Inferior parietal cortex (tissue), 1 donor: ENCODE data around the gene PPFIBP1.
A peak's percentile ranks its signal among the peaks of the same experiment; 100 is the strongest.
"Not testable (repeated sequence)": the region's sequence is repeated elsewhere in the genome, so short reads cannot be mapped to it uniquely, and the experiment has no call there.

Experiments used
- DNase-seq: peaks from one replicate; pipeline ENCODE4 v3.0.0-alpha.2; 2016; ENCODE audit errors: extremely low spot score

PPFIBP1 gene

DNA sequence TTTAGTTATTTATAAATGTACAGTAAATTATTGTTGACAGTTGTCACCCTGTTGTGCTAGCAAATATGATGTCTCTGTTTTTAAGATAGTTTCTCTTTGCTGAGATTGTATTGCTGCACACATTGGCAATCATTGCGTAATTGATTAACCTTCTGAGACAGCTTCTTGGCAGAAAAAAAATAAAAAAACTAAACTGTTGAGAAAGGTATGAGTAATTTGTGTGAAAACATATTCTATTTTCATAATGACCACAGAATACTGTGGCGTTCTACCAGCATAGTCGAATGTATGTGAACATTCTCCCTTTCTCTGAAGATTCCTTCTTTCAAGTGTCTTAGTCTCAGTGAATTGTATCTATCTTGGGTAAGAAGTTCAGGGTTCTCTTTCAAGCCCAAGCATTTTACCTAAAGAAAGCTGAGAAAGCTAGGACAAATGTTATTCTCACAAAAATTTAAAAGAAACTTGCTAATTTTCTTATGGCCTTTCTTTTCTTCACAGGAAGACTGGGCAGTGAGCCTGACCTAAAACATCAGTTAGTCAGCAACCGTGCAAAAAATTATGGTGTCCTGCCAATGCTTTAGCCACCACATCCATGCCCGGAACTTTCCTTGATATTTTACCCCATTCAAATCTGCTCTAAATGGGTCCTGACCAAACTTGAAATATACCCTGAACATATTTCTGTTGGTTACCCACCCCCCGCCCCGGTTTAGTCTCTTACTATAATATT, 103.3 kb downstream of the PPFIBP1 start:
- no peak for DNase-seq

DNA sequence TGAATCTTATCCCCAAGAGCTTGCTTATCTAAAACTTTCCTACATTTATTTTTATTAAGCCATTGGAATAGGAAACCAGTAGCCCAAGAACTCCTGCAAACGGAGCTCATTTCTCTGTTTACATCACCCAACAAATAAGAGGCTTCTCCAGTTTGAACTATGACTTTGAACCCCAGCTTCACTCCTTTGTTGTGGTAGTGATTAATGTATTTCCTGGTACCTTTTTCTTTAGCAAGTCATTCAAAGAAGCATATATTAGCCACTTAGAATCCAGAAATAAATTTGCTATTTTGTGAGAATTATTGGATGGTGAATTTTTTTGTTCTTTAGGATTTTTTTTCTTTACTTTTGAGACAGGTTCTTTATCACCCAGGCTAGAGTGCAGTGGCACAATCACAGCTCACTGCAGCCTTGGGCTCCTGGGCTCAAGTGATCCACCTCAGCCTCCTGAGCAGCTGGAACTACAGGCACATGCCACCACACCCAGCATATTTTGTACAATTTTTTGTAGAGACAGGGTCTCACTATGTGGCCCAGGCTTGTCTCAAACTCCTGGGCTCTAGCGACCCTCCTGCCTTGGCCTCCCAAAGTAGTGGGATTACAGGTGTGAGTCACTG, 104.0 kb downstream of the PPFIBP1 start:
- not testable (repeated sequence) for DNase-seq

DNA sequence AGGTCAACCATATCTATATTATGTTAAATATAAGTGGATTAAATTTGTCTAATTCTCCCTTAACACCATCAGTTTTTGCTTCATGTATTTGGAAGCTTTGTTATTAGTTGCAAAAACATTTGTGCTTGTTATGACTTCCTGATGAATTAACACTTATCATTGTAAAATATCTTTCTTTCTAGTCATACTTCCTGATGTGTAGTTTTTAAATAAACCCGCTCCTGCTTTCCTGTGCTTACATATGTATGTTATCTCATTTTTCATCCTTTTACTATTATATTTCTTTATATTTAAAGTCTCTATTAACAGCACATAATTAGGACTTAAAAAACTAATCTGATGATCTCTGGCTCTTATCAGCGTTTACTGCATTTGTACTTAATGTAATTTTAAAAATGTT, 106.2 kb downstream of the PPFIBP1 start:
- DNase-seq, result not testable (repeated sequence)

- no peak for DNase-seq
Observed at GRCh38 chr12:27631365-27631764, 107.4 kb downstream of the PPFIBP1 start.

- DNase-seq, result no peak
Observed at GRCh38 chr12:27631813-27632491, 107.9 kb downstream of the PPFIBP1 start.

DNA sequence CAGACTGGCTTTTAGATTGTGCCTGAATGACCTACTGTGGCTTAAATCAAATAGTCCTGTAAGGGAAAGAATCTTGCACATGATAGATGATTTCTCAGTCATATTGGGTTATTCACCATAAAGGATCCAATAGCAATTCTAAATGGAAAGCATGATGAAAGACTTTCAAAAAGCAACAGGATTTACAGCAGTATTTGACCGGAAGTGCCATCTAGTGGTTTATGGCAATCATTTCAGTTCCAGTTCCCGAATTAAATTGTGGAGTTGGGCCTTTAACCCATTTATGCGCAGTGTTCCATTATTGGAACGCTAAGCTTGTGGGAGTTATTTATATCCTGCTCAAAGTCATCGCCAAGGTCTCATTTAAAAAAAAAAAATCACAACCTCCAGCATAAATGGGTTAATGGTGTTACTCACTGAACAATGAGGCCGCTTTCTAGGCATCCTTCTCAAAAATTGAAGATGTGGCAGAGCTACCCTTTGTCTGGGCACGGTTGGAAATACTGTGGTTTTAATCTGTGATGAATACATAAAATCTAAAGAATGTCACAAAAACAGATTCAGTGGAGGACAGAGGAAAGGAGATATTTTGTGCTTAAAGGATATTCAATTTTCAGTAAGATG, 111.5 kb downstream of the PPFIBP1 start:
- DNase-seq, result peak; percentile 81

DNA sequence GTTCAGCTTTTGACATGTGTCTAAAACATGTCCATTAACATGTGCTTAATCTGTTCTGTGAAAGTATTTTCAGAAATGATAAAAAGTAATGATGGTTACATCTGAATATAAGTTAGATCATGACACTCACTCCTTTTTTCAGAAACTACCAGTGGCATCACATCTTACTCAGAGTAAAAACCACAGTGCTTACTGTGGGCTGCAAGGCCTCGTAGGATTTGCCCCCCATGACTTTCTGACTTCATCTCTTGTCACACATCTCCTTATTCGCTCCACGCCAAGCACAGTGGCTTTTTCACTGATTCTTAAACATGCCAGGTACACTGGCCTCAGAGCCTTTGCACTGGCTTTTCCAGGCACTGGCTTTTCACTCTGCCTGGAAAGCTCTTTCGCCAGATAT, 112.6 kb downstream of the PPFIBP1 start:
- DNase-seq, result not testable (repeated sequence)

GRCh38 chr12:27637524-27637923, 113.5 kb downstream of the PPFIBP1 start:
- DNase-seq, result no peak

DNA sequence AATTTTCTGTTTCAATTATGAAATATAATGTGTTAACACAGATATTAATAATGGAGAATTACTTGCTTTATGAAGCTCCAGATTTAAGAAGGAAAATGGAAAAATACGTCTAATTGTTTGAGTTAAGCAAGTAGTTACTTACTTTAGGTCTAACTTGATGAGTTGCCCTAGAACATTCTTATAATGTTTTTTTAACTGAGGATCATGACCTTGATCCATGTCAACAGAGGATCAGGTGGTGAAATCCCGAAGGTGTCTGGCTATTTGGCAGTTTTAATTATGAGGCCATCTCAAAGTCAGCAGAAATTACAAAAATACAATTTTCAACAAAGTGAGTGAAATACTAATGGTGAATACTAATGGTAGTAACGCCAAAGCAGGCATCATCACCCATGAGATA, 115.3 kb downstream of the PPFIBP1 start:
- DNase-seq, result no peak

DNA sequence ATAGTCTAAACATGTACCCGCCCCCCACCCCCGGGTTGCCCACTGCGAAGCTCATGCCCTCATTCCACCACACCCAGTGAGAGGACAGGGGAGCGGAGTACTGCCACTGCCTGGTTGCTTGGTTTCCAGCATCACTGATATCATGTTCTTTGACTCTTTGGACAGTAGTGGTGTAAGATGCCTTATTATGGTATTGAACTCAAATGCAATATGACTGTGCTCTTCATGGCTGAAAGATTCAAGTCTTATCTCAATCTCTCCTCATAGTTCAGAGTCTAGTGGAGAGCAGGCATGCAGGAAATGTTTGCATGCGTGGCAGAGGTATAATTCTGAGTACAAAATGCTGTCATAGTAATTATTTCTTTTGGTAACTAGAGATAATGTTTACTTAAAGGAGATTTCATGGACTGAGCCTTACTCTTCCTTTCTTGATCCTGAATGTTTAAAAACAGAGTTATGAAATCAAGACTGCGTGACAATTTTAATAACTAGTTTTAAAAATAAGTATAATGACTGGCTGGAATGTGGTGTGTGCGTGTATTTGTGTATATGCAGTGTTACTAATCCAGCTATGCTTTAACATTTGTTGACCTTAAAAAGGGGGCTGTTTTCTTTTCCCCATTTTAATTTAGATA, 116.7 kb downstream of the PPFIBP1 start:
- DNase-seq, result not testable (repeated sequence)

- DNase-seq, result not testable (repeated sequence)
Observed at GRCh38 chr12:27642361-27642760, 118.4 kb downstream of the PPFIBP1 start.

DNA sequence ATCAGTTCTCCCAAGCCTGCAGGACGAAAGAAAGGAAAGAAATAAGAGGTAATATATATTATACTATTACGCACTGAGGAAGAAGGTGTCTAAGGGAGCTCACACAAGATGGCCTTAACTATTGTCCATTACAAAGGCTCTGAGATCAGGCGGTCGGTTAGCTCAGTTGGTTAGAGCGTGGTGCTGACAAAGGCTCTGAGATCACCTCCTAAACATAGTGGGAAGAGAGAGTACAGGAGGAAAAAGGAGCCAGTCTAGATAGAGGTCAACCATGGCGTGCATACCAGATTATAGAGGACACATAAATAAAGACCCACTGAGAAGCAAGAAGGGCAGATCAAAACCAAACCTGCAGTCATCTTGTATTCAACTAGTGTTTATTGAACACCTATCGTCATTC, 118.9 kb downstream of the PPFIBP1 start:
- DNase-seq, result not testable (repeated sequence)

- no peak for DNase-seq
Observed at GRCh38 chr12:27644158-27644845, 120.3 kb downstream of the PPFIBP1 start.

DNA sequence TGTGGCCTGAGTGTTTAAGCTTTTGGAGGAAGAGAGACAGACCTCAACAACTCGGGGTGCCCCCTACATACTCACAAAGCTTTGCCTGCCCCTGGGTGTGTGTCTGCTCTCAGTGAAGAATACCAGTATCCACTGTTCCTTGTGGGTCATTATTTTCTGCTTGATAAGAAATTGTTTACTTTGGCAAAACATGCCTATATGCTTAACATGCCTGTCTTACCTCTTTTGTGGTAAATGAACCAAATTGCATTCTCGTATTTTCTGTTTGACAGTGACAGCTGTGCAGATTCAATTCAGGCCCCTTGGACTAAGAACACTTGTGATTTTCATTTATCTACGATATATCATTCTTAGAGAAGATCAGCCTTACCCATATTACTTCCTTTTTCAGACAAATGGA, 121.7 kb downstream of the PPFIBP1 start:
- no peak for DNase-seq

GRCh38 chr12:27646149-27646548, 122.1 kb downstream of the PPFIBP1 start:
- no peak for DNase-seq

- DNase-seq, result no peak
Observed at GRCh38 chr12:27650011-27650410, 126.0 kb downstream of the PPFIBP1 start.

- no peak for DNase-seq
Observed at GRCh38 chr12:27651201-27651600, 127.2 kb downstream of the PPFIBP1 start.

DNA sequence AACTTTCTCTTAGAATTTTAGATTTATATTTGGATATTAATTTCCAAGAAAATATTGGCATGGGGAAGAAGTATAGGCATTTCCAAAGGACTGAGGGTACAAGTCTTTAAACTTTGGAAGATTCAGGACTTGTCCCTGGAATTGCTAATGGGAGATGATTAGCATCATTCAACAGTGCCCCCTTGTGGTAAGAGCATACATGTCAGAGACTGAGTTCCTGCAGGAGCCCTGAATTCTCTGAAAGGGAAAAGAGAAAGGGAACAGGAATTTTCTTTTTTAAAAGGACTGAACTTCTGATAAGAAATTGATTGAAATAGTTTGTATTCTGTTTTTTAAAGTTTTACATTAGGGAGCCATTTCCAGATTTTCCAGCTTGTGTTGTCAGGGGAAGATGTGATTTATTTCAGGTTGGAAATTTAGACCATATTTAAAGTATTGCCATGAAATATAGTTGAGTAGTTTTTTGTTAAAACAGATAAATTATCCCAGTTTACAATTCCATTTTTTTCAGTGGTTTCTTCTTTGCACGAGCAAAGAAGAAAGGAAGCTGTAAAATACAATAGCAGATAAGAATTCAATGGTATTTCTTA, 128.3 kb downstream of the PPFIBP1 start:
- peak; percentile 95 for DNase-seq

DNA sequence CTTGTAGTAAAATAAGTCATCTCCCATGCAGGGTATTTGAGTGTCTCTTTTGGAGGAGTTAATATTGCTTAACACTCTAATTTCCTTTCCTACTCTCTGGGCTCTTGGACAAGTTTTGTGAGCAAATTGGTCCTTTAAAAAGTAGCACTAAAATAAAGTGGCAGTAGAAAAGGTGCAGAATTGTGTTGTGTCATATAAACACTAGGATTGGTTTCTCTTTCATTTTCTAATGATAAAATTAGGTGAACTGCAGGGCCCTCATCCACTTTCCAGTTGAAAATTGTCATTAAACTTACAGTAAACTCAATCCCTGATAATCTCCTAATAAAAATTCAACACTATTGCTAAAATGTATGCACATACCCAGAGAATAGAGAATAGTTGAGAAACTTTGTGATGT, 129.7 kb downstream of the PPFIBP1 start:
- no peak for DNase-seq

- not testable (repeated sequence) for DNase-seq
Observed at GRCh38 chr12:27655476-27655875, 131.5 kb downstream of the PPFIBP1 start.

DNA sequence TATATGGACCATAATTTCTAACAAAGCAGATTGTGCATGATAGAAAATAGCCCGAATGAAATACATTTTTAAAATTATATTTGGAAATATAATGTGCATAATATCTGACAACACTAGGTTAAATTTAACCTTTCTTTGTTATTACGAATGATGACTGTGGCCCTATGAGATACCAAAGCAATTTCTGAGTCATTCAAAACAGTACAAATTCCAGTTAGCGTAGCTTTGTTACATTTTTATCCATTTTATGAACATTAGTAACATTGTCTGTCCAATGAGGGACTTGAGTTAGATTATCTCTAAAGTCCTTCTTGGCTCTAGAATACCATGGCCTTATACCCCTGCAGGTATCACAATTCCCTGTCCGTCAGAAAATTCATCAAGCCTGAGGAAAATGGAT, 133.3 kb downstream of the PPFIBP1 start:
- DNase-seq, result no peak
